Prostate gland (tissue), 2 donors: Measurements from ENCODE around the gene IFT81.

Experiments used
- CTCF ChIP-seq, 4 experiments: fragments of 200-600 bp in 2 of 4; fragments of 450-650 bp in 2 of 4; sonication (generic) in 2 of 4; IDR thresholded peaks; 1 replicate in 3 of 4; 2 replicates in 1 of 4; pipeline ENCODE4 v1.5.1; 2016 to 2019; ENCODE audit warnings: antibody characterized with exemption in 4 of 4, mild to moderate bottlenecking in 2 of 4, moderate library complexity in 2 of 4
- POLR2AphosphoS5 ChIP-seq: sonication (generic); formaldehyde crosslinking; IDR thresholded peaks from one replicate; pipeline ENCODE4 v1.6.1; 2017; ENCODE audit warnings: antibody characterized with exemption

GRCh38 chr12:110254971-110255540 lies 130.9 kb downstream of the IFT81 start:
- TF ChIP-seq CTCF (IDR thresholded peaks at IDR 0.05) (no peak), POLR2AphosphoS5 (no peak)
